Skeletal muscle tissue (tissue), 4 donors: ENCODE measurements around the gene PGM2. TPM values are rescaled to one million over a fixed set of nuclear protein-coding genes. Genes with fewer than 3 reads are reported as not detected.

Experiments
- H3K27ac ChIP-seq: one replicate; pipeline ENCODE4 v1.7.0; 2013; ENCODE audit warnings: mild to moderate bottlenecking, low read depth, low read length, inconsistent platforms
- H3K27me3 ChIP-seq, 3 donors: one replicate each; pipeline ENCODE4 v1.7.0; 2013; ENCODE audit warnings: low read length in 3 of 3; ENCODE audit not compliant: control insufficient read depth in 3 of 3, insufficient read depth in 3 of 3
- H3K36me3 ChIP-seq, 3 donors: one replicate each; pipeline ENCODE4 v1.7.0; 2013; ENCODE audit warnings: low read length in 3 of 3; ENCODE audit not compliant: control insufficient read depth in 3 of 3, insufficient read depth in 3 of 3
- H3K4me1 ChIP-seq, 3 donors: one replicate each; pipeline ENCODE4 v1.7.0; 2013; ENCODE audit warnings: low read length in 3 of 3, mild to moderate bottlenecking in 3 of 3; ENCODE audit not compliant: control insufficient read depth in 3 of 3, insufficient read depth in 3 of 3
- H3K4me3 ChIP-seq, 3 donors: one replicate each; pipeline ENCODE4 v1.7.0; 2013; ENCODE audit warnings: low read length in 3 of 3
- H3K9ac ChIP-seq, 3 donors: one replicate each; pipeline ENCODE4 v1.7.0; 2013; ENCODE audit warnings: low read length in 3 of 3, mild to moderate bottlenecking in 3 of 3, moderate library complexity in 2 of 3, low read depth in 1 of 3
- H3K9me3 ChIP-seq, 3 donors: one replicate each; pipeline ENCODE4 v1.7.0; 2013; ENCODE audit warnings: low read length in 3 of 3; ENCODE audit not compliant: control insufficient read depth in 3 of 3
- total RNA-seq: library from RNA; depleted of rRNA; stranded (reverse); fragments of >200 nt; gene quantifications from one replicate; pipeline ENCODE4 v1.2.3, GENCODE V29; 2014
- donor health status: Osteomylitis.

The PGM2 gene
- total RNA-seq, 1 donor from 2014 or later, result 5.7 TPM

DNA sequence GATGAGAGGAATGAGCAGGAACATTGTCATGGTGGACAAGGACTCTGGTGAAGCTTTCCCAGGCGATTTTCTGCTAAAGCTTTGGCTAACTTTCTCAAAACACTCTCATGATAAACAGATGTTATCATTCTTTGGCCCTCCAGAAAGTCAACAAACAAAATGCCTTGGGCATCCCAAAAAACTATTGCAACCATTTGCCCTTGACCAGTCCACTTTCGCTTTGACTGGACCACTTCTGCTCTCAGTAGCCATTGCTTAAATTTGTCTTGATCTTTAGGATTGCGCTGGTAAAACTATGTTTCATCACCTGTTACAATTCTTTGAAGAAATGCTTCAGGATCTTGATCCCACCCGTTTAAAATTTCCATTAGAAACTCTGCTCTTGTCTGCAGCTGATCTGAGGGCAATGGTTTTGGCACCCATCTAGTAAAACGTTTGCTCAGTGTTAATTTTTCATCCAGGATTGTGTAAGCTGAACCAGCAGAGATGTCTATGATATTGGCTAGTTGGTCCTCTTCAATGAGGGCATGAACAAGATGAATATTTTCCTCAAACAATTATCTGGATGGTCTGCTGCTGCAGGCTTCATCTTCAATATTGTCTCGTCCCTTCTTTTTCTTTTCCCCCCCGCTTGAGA, 79.2 kb downstream of the PGM2 start:
- no peaks in the 10 kb centered on the region for H3K27me3 ChIP-seq
- H3K4me1 ChIP-seq, result peaks cover 13 to 22% (median 14%) of the 10 kb centered on the region in 3 donors
- H3K9ac ChIP-seq, result no peak overlapping the region
- H3K27ac ChIP-seq, result no peak overlapping the region
- H3K36me3 ChIP-seq, result peaks cover 0 to 4% (median 3%) of the 10 kb centered on the region in 3 donors
- H3K4me3 ChIP-seq, result no peak overlapping the region
- no peaks in the 10 kb centered on the region for H3K9me3 ChIP-seq

DNA sequence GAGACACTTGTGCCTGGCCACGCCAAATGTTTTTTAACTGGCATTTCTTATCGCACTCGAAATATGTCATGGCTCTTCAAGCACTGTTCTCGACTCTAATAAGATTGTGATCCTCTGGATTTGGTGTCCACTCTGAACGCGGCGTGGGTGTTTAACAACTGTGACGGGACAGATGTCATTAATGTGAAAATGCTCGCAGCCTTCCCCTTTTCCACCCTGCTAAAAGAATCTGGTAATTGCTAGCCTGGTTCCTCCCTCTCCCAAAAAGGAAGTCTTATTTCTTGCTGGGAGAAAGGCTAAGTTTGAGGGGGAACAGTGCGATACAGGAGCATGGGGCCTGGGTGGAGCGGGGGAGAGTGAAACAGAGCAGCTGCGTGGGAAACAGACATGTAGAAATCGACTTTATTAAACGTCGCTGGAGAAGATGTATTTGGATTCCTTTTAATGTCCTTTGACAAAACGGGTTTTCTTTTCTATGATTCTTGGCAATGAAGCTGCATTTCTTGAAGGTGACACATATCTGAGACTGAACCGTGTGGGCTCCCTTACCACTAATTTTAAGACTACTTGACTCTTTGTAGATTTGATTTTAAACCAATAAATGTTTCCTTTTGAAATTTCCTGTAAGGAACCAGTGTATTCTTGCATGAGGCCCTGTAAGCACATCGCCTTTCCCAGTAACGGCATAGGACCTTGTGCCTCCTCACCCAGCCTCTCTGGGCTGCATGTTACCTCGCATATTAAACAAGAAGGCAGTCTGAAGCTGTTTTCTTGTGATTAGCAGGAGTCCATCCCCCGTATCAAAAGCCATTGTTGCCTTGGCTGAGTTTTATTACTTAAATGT, 82.2 kb downstream of the PGM2 start:
- H3K9me3 ChIP-seq, result no peaks in the 10 kb centered on the region
- no peaks in the 10 kb centered on the region for H3K36me3 ChIP-seq
- H3K4me1 ChIP-seq, result peaks cover 11 to 19% (median 14%) of the 10 kb centered on the region in 3 donors
- no peaks in the 10 kb centered on the region for H3K27me3 ChIP-seq
- H3K9ac ChIP-seq, result peak overlapping the region; percentile 41 to 61 (median 57)
- H3K4me3 ChIP-seq, result peak overlapping the region; percentile 3 to 44 (median 15)
- peak overlapping the region; percentile 49 for H3K27ac ChIP-seq

DNA sequence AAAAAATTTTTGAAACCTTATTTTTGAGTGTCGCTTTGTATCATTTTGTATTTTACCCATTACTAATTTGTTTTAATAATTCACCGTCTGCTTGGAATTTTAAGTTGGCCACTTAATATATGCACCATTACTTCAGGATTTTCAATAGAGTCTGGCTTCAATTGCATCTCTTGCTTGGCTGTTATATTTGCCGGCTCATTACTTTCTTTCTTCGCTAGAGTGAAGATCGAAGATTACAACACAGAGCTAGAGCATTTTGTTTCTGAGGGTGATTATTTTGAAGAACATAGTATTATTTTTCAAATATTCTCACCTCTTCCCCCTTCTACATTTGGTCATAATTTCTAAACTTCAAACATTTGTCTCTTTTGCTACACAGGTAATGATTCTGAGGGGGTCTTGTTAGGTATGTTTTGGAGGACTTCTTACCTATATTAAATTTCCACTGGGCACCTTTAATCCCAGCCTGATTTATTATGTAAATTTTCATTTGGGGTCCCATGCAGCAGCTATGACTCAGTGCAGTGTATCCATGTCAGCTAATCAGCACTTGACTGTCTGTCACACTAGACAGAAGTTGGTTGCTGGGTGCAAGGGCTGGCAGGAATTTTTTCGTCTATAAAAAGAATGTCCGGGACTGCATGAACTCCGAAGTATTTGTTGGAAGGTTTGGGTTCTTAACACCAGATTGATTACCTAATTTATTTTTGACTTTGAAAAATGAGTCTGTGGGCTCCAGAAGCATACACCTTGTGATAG, 83.0 kb downstream of the PGM2 start:
- peak overlapping the region in 2 of 3 donors; percentile 29 to 35 for H3K9ac ChIP-seq
- H3K4me3 ChIP-seq, result peak overlapping the region in 1 of 3 donors; percentile 3
- peak overlapping the region; percentile 49 for H3K27ac ChIP-seq
- H3K9me3 ChIP-seq, result no peaks in the 10 kb centered on the region
- peaks cover 8 to 14% (median 8%) of the 10 kb centered on the region in 3 donors for H3K4me1 ChIP-seq
- no peaks in the 10 kb centered on the region for H3K27me3 ChIP-seq
- H3K36me3 ChIP-seq, result no peaks in the 10 kb centered on the region

DNA sequence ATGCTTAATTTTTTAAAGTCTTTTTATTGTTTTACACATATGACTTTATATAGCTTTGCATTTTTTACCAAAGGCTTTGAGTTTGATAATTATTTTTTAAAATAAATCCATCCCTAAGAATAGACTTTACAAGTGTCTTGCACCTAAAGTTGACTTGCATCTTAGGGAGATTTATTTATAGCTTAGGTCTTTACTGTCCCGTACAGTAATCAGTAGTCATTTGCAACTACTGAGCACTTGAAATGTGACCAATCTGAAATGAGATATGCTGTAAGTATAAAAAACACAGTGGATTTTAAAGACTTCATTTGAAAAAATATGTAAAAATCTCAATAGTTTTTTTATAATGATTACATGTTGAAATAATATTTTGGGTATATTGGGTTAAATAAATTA, 83.6 kb downstream of the PGM2 start:
- Histone ChIP-seq H3K9me3 (no peaks in the 10 kb centered on the region), H3K4me3 (no peak overlapping the region), H3K27me3 (no peaks in the 10 kb centered on the region), H3K9ac (peak overlapping the region in 1 of 3 donors; percentile 29), H3K4me1 (peaks cover 5 to 12% (median 6%) of the 10 kb centered on the region in 3 donors), H3K27ac (no peak overlapping the region), H3K36me3 (no peaks in the 10 kb centered on the region)

Other genes starting within 250 kb of the PGM2 start
- 82.5 TPM for gene RELL1, start 140.3 kb upstream of the PGM2 start, total RNA-seq
- gene TBC1D1, start 64.4 kb downstream of the PGM2 start, total RNA-seq, result 54.3 TPM
- 0.52 TPM for gene PTTG2, start 133.7 kb downstream of the PGM2 start, total RNA-seq